GM23338 (cell line): ENCODE results near the gene KRTAP10-5. TPM values are rescaled to one million over a fixed set of nuclear protein-coding genes. Genes with fewer than 3 reads are reported as not detected.

Experiments used
- ATAC-seq: fragments of 200-7000 bp; cut with Tn5 transposase; 3 replicates; pipeline ENCODE4 v1.9.1; 2020
- DNase-seq: peaks from one replicate; pipeline ENCODE4 v3.0.0-alpha.2; 2015; ENCODE audit warnings: low spot score
- H2AFZ ChIP-seq: fragments of 200-600 bp; sonication (generic); 2 replicates; pipeline ENCODE4 v1.8.0; 2016; ENCODE audit warnings: antibody characterized with exemption, mild to moderate bottlenecking, moderate library complexity
- H3F3A ChIP-seq: fragments of 200-600 bp; sonication (generic); replicated peaks from 2 replicates; pipeline ENCODE4 v1.8.0; 2017; ENCODE audit warnings: antibody characterized with exemption, mixed run types, low read depth
- H3K27ac ChIP-seq: fragments of 200-600 bp; sonication (generic); 2 replicates; pipeline ENCODE4 v1.6.1; 2016; ENCODE audit warnings: low read depth
- H3K27me3 ChIP-seq: fragments of 200-600 bp; sonication (generic); 2 replicates; pipeline ENCODE4 v1.8.0; 2016; ENCODE audit warnings: mild to moderate bottlenecking, mixed run types, moderate library complexity; ENCODE audit not compliant: insufficient read depth
- H3K36me3 ChIP-seq: fragments of 200-600 bp; sonication (generic); 2 replicates; pipeline ENCODE4 v1.8.0; 2016; ENCODE audit warnings: mild to moderate bottlenecking; ENCODE audit not compliant: insufficient read depth
- H3K4me1 ChIP-seq: fragments of 200-600 bp; sonication (generic); 2 replicates; pipeline ENCODE4 v1.8.0; 2016; ENCODE audit warnings: mild to moderate bottlenecking, moderate library complexity; ENCODE audit not compliant: insufficient read depth
- H3K4me2 ChIP-seq: fragments of 200-600 bp; sonication (generic); 2 replicates; pipeline ENCODE4 v1.7.1; 2017; ENCODE audit warnings: mixed run types
- H3K4me3 ChIP-seq: fragments of 200-600 bp; sonication (generic); 2 replicates; pipeline ENCODE4 v1.6.1; 2016; ENCODE audit warnings: mixed run types
- H3K79me2 ChIP-seq: fragments of 200-600 bp; sonication (generic); replicated peaks from 2 replicates; pipeline ENCODE4 v1.8.0; 2017; ENCODE audit warnings: mild to moderate bottlenecking; ENCODE audit not compliant: insufficient read depth
- H3K9me2 ChIP-seq: fragments of 200-600 bp; sonication (generic); 2 replicates; pipeline ENCODE4 v1.8.0; 2017; ENCODE audit not compliant: insufficient read depth
- H4K20me1 ChIP-seq: fragments of 200-600 bp; sonication (generic); replicated peaks from 2 replicates; pipeline ENCODE4 v1.8.0; 2017; ENCODE audit warnings: mild to moderate bottlenecking; ENCODE audit not compliant: insufficient read depth
- H3K27ac Mint-ChIP-seq: 2 replicates; pipeline ENCODE4 v1.8.0; 2020; ENCODE audit warnings: inconsistent platforms, mild to moderate bottlenecking, moderate library complexity, mixed read lengths
- H3K27me3 Mint-ChIP-seq: 3 replicates; pipeline ENCODE4 v1.8.0; 2022; ENCODE audit warnings: low read depth, mild to moderate bottlenecking, moderate library complexity, mixed read lengths, inconsistent platforms; ENCODE audit not compliant: insufficient read depth, poor library complexity
- H3K36me3 Mint-ChIP-seq: 3 replicates; pipeline ENCODE4 v1.8.0; 2021; ENCODE audit warnings: low read depth, mild to moderate bottlenecking, inconsistent platforms, moderate library complexity, mixed read lengths
- H3K4me1 Mint-ChIP-seq: 3 replicates; pipeline ENCODE4 v1.8.0; 2020; ENCODE audit warnings: mild to moderate bottlenecking, inconsistent platforms, mixed read lengths
- H3K4me3 Mint-ChIP-seq: 3 replicates; pipeline ENCODE4 v1.8.0; 2021; ENCODE audit warnings: moderate library complexity, mild to moderate bottlenecking, inconsistent platforms, mixed read lengths
- H3K9me3 Mint-ChIP-seq: 3 replicates; pipeline ENCODE4 v1.8.0; 2020; ENCODE audit warnings: moderate library complexity, mild to moderate bottlenecking, inconsistent platforms, mixed read lengths
- CREB1 ChIP-seq: fragments of 250-450 bp; sonication (Bioruptor Pico); IDR thresholded peaks from 2 replicates; pipeline ENCODE4 v1.5.0; 2020; ENCODE audit warnings: low read depth, mild to moderate bottlenecking, moderate library complexity
- CTCF ChIP-seq, 2 experiments: fragments of 200-600 bp in 1 of 2; sonication (generic) in 1 of 2; conservative IDR thresholded peaks; 2 replicates each; pipeline versions ENCODE4 v1.5.1 to v1.6.1; 2016 to 2017; ENCODE audit warnings: antibody characterized with exemption in 2 of 2, low read depth in 2 of 2, mild to moderate bottlenecking in 2 of 2, moderate library complexity in 1 of 2
- EZH2 ChIP-seq: fragments of 200-600 bp; sonication (generic); IDR thresholded peaks from one replicate; pipeline ENCODE4 v1.8.0; 2017; ENCODE audit warnings: antibody characterized with exemption, mild to moderate bottlenecking, low read depth; ENCODE audit not compliant: unreplicated experiment
- STAT1 ChIP-seq: IDR thresholded peaks from one replicate; pipeline ENCODE4 v1.6.1; 2016; ENCODE audit warnings: antibody characterized with exemption; ENCODE audit not compliant: unreplicated experiment
- ZNF331 ChIP-seq: fragments of 250-450 bp; sonication (Bioruptor Pico); IDR thresholded peaks from 2 replicates; pipeline ENCODE4 v1.5.0; 2020; ENCODE audit warnings: low read depth, mild to moderate bottlenecking, moderate library complexity
- ZNF462 ChIP-seq: fragments of 250-450 bp; sonication (Bioruptor Pico); IDR thresholded peaks from 2 replicates; pipeline ENCODE4 v1.5.0; 2020; ENCODE audit warnings: mild to moderate bottlenecking, moderate library complexity
- polyA plus RNA-seq: library from polyadenylated mRNA; unstranded; fragments of >200 nt; fragmentation: Nextera tagmentation; extraction: Ambion mirVana; gene quantifications from 2 replicates; pipeline ENCODE4 v1.2.1, GENCODE V29; 2016
- total RNA-seq: library from RNA; depleted of rRNA; stranded (reverse); fragments of >200 nt; shearing (Covaris generic); gene quantifications from 2 replicates; pipeline ENCODE4 v1.2.3, GENCODE V29; 2014

The KRTAP10-5 gene
- total and polyA plus RNA-seq, 2 experiments from 2014 or later, result not detected

- peaks cover 13% of the 10 kb centered on the region for H3K27me3 Mint-ChIP-seq
- Histone ChIP-seq H3K79me2 (no peaks in the 10 kb centered on the region), H3K4me1 (no peaks in the 10 kb centered on the region), H3K27ac (no peak overlapping the region), H3K4me2 (no peak overlapping the region), H3K36me3 (no peaks in the 10 kb centered on the region), H4K20me1 (no peaks in the 10 kb centered on the region), H3K27me3 (no peaks in the 10 kb centered on the region), H2AFZ (no peak overlapping the region), H3K9me2 (no peaks in the 10 kb centered on the region), H3K4me3 (no peak overlapping the region), H3F3A (no peaks in the 10 kb centered on the region)
- ATAC-seq, result no peak
- no peak overlapping the region for H3K4me3 Mint-ChIP-seq
- no peak for TF ChIP-seq ZNF462 (CRISPR knock-in tag)
- peaks cover 38% of the 10 kb centered on the region for H3K9me3 Mint-ChIP-seq
- no peak overlapping the region for H3K27ac Mint-ChIP-seq
- DNase-seq, result no peak
- H3K4me1 Mint-ChIP-seq, result peaks cover 9% of the 10 kb centered on the region
- H3K36me3 Mint-ChIP-seq, result peaks cover 7% of the 10 kb centered on the region
Observed at GRCh38 chr21:44576025-44576420, 4.4 kb downstream of the KRTAP10-5 start.

GRCh38 chr21:44575307-44576024, 4.9 kb downstream of the KRTAP10-5 start:
- no peaks in the 10 kb centered on the region for H3K36me3 ChIP-seq
- no peak overlapping the region for H3K4me2 ChIP-seq
- H3K27ac ChIP-seq, result no peak overlapping the region
- H3K4me1 ChIP-seq, result no peaks in the 10 kb centered on the region
- no peak for DNase-seq
- no peak for ATAC-seq
- no peak overlapping the region for H2AFZ ChIP-seq
- peaks cover 41% of the 10 kb centered on the region for H3K9me3 Mint-ChIP-seq
- no peak overlapping the region for H3K4me3 ChIP-seq
- H3K36me3 Mint-ChIP-seq, result peaks cover 7% of the 10 kb centered on the region
- H3K9me2 ChIP-seq, result no peaks in the 10 kb centered on the region
- no peaks in the 10 kb centered on the region for H3F3A ChIP-seq
- H3K27me3 Mint-ChIP-seq, result peaks cover 10% of the 10 kb centered on the region
- no peak overlapping the region for H3K4me3 Mint-ChIP-seq
- H3K27me3 ChIP-seq, result no peaks in the 10 kb centered on the region
- H3K4me1 Mint-ChIP-seq, result peaks cover 7% of the 10 kb centered on the region
- no peaks in the 10 kb centered on the region for H3K79me2 ChIP-seq
- no peak overlapping the region for H3K27ac Mint-ChIP-seq
- H4K20me1 ChIP-seq, result no peaks in the 10 kb centered on the region
- no peak for TF ChIP-seq ZNF331 (CRISPR knock-in tag)
- TF ChIP-seq CTCF (conservative IDR thresholded peaks at IDR 0.05; ENCODE audit: low read depth in 2 of 2), result no peak
- no peak for TF ChIP-seq EZH2
- no peak for TF ChIP-seq STAT1
- TF ChIP-seq CREB1 (CRISPR knock-in tag), result no peak
